Measurements from ENCODE around the gene PARL. TPM values are rescaled to one million over a fixed set of nuclear protein-coding genes. Genes with fewer than 3 reads are reported as not detected.
"Not testable (repeated sequence)": the region's sequence is repeated elsewhere in the genome, so short reads cannot be mapped to it uniquely, and the experiment has no call there.

PARL gene
- total and polyA plus RNA-seq, 2 experiments from 2014 or later: 32.3 to 47.9 TPM

- no peak overlapping the region for H3K4me3 ChIP-seq
- no peak overlapping the region for H2AFZ ChIP-seq
- H4K20me1 ChIP-seq (ENCODE audit: insufficient read depth, poor library complexity, severe bottlenecking): peaks cover 37% of the 10 kb centered on the region
- no peak overlapping the region for H3K4me2 ChIP-seq
- TF ChIP-seq EZH2phosphoT487 (IDR thresholded peaks at IDR 0.05; ENCODE audit: low read depth, severe bottlenecking, unreplicated experiment) (no peak), CTCF (IDR thresholded peaks at IDR 0.05; ENCODE audit: poor library complexity) (no peak), EZH2 (IDR thresholded peaks at IDR 0.05; ENCODE audit: borderline replicate concordance) (no peak)
- no peaks in the 10 kb centered on the region for H3K9me2 ChIP-seq (replicated peaks; ENCODE audit: insufficient read depth)
- 98% methylated on average over 2 of the region's 2 CpGs for WGBS (ENCODE audit: low lambda C conversion rate, missing lambda C conversion rate)
- H3K79me2 ChIP-seq: peaks cover 99% of the 10 kb centered on the region
- peaks cover 14% of the 10 kb centered on the region for H3K4me1 ChIP-seq (ENCODE audit: insufficient read depth)
- no peak overlapping the region for H3K27ac ChIP-seq
- no peaks in the 10 kb centered on the region for H3K36me3 ChIP-seq (replicated peaks; ENCODE audit: insufficient read depth, low read depth)
- no peaks in the 10 kb centered on the region for H3K27me3 ChIP-seq
- no peaks in the 10 kb centered on the region for H3K9me3 ChIP-seq (ENCODE audit: low read depth)
- DNase-seq (ENCODE audit: low spot score): no peak
Observed at GRCh38 chr3:183879243-183879642, 5.4 kb downstream of the PARL start.

GRCh38 chr3:183878071-183878470, 6.6 kb downstream of the PARL start:
- Histone ChIP-seq H3K9me3 (ENCODE audit: low read depth) (no peaks in the 10 kb centered on the region), H3K27me3 (no peaks in the 10 kb centered on the region), H3K4me1 (ENCODE audit: insufficient read depth) (peaks cover 7% of the 10 kb centered on the region), H3K4me3 (no peak overlapping the region), H4K20me1 (ENCODE audit: insufficient read depth, poor library complexity, severe bottlenecking) (peaks cover 36% of the 10 kb centered on the region), H2AFZ (no peak overlapping the region), H3K36me3 (replicated peaks; ENCODE audit: insufficient read depth, low read depth) (no peaks in the 10 kb centered on the region), H3K27ac (no peak overlapping the region), H3K9me2 (replicated peaks; ENCODE audit: insufficient read depth) (no peaks in the 10 kb centered on the region), H3K4me2 (no peak overlapping the region), H3K79me2 (peaks cover 99% of the 10 kb centered on the region)
- WGBS (ENCODE audit: low lambda C conversion rate, missing lambda C conversion rate): 94% methylated on average over 8 of the region's 8 CpGs
- TF ChIP-seq CTCF (IDR thresholded peaks at IDR 0.05; ENCODE audit: poor library complexity) (no peak), EZH2phosphoT487 (IDR thresholded peaks at IDR 0.05; ENCODE audit: low read depth, severe bottlenecking, unreplicated experiment) (no peak), EZH2 (IDR thresholded peaks at IDR 0.05; ENCODE audit: borderline replicate concordance) (no peak)
- DNase-seq (ENCODE audit: low spot score): no peak

- H3K36me3 ChIP-seq (replicated peaks; ENCODE audit: insufficient read depth, low read depth); H3K4me3 ChIP-seq; H3K9me2 ChIP-seq (replicated peaks; ENCODE audit: insufficient read depth); DNase-seq (ENCODE audit: low spot score); H3K27ac ChIP-seq; H2AFZ ChIP-seq; H3K4me1 ChIP-seq (ENCODE audit: insufficient read depth); H3K27me3 ChIP-seq; H3K4me2 ChIP-seq; H3K9me3 ChIP-seq (ENCODE audit: low read depth): not testable (repeated sequence)
- Histone ChIP-seq H4K20me1 (ENCODE audit: insufficient read depth, poor library complexity, severe bottlenecking) (peaks cover 28% of the 10 kb centered on the region), H3K79me2 (peaks cover 99% of the 10 kb centered on the region)
- 74% methylated on average over 5 of the region's 5 CpGs for WGBS (ENCODE audit: low lambda C conversion rate, missing lambda C conversion rate)
Observed at GRCh38 chr3:183877227-183877626, 7.5 kb downstream of the PARL start.

GRCh38 chr3:183875411-183875810, 9.3 kb downstream of the PARL start:
- H3K9me3 ChIP-seq (ENCODE audit: low read depth): no peaks in the 10 kb centered on the region
- DNase-seq (ENCODE audit: low spot score): no peak
- H3K79me2 ChIP-seq: peaks cover 98% of the 10 kb centered on the region
- H4K20me1 ChIP-seq (ENCODE audit: insufficient read depth, poor library complexity, severe bottlenecking): peaks cover 21% of the 10 kb centered on the region
- no peaks in the 10 kb centered on the region for H3K4me1 ChIP-seq (ENCODE audit: insufficient read depth)
- no peaks in the 10 kb centered on the region for H3K9me2 ChIP-seq (replicated peaks; ENCODE audit: insufficient read depth)
- no peak overlapping the region for H3K27ac ChIP-seq
- no peak overlapping the region for H3K4me3 ChIP-seq
- TF ChIP-seq EZH2 (IDR thresholded peaks at IDR 0.05; ENCODE audit: borderline replicate concordance) (no peak), CTCF (IDR thresholded peaks at IDR 0.05; ENCODE audit: poor library complexity) (no peak), EZH2phosphoT487 (IDR thresholded peaks at IDR 0.05; ENCODE audit: low read depth, severe bottlenecking, unreplicated experiment) (no peak)
- H3K27me3 ChIP-seq: no peaks in the 10 kb centered on the region
- H2AFZ ChIP-seq: no peak overlapping the region
- H3K36me3 ChIP-seq (replicated peaks; ENCODE audit: insufficient read depth, low read depth): no peaks in the 10 kb centered on the region
- no peak overlapping the region for H3K4me2 ChIP-seq

Data from hepatocyte (in vitro differentiated cells).